DMS 273 (cell line): ENCODE measurements around the gene THTPA.

Experiments
- DNase-seq: peaks from one replicate; lab custom pipeline; 2025; ENCODE audit not compliant: unreplicated experiment; lab: John Stamatoyannopoulos, UW

The THTPA gene

GRCh38 chr14:23566112-23566777 is 10.2 kb downstream of the THTPA start:
- DNase-seq = no peak

- no peak for DNase-seq
These were observed 10.7 kb downstream of the THTPA start for GRCh38 chr14:23566778-23567185.

GRCh38 chr14:23567186-23568020 is 11.3 kb downstream of the THTPA start, which contains the start of gene AP1G2:
AP1G2 (minus strand) TSS chr14:23567791; CDS start chr14:23567314, 477 bp downstream.
- DNase-seq = peak; percentile 87

- no peak for DNase-seq
These were observed 12.0 kb downstream of the THTPA start for GRCh38 chr14:23568021-23568599.

GRCh38 chr14:23568600-23569331 is 12.7 kb downstream of the THTPA start:
- DNase-seq = peak; percentile 76

- DNase-seq = peak; percentile 87
These were observed 13.5 kb downstream of the THTPA start for GRCh38 chr14:23569443-23570151.

GRCh38 chr14:23570806-23571483 is 14.9 kb downstream of the THTPA start:
- DNase-seq = no peak

GRCh38 chr14:23571701-23572523 is 15.8 kb downstream of the THTPA start:
- no peak for DNase-seq

- no peak for DNase-seq
These were observed 16.4 kb downstream of the THTPA start for GRCh38 chr14:23572524-23572828.

- no peak for DNase-seq
These were observed 16.8 kb downstream of the THTPA start for GRCh38 chr14:23572836-23573235.

- DNase-seq = peak; percentile 63
These were observed 17.4 kb downstream of the THTPA start for GRCh38 chr14:23573384-23574015.

GRCh38 chr14:23577004-23577681 is 21.1 kb downstream of the THTPA start:
- no peak for DNase-seq

GRCh38 chr14:23577710-23578392 is 21.8 kb downstream of the THTPA start:
- DNase-seq = no peak

- DNase-seq = no peak
These were observed 22.7 kb downstream of the THTPA start, which contains the start of gene JPH4 for GRCh38 chr14:23578560-23579310. JPH4 (minus strand) TSS chr14:23578790; CDS start chr14:23577453, 1,337 bp downstream.

- no peak for DNase-seq
These were observed 23.2 kb downstream of the THTPA start for GRCh38 chr14:23579311-23579630.

GRCh38 chr14:23579739-23580138 is 23.7 kb downstream of the THTPA start:
- no peak for DNase-seq
